DND-41 (cell line): ENCODE data around the gene STON2.

Experiments
- ATAC-seq: fragments of 200-7000 bp; cut with Tn5 transposase; 3 replicates; pipeline ENCODE4 v1.9.1; 2021; ENCODE audit warnings: low read depth; ENCODE audit not compliant: insufficient read depth
- DNase-seq: peaks from one replicate; pipeline ENCODE4 v3.0.0-alpha.2; 2020
- H2AFZ ChIP-seq: 2 replicates; pipeline ENCODE4 v1.6.0; 2012; ENCODE audit warnings: low read depth, low read length
- H3K27ac ChIP-seq: 2 replicates; pipeline ENCODE4 v1.5.1; 2012; ENCODE audit warnings: low read length, inconsistent platforms
- H3K27me3 ChIP-seq: fragments of 200-600 bp; sonication (generic); 2 replicates; pipeline ENCODE4 v1.6.0; 2012; ENCODE audit warnings: low read length, mild to moderate bottlenecking, inconsistent platforms; ENCODE audit not compliant: insufficient read depth, poor library complexity
- H3K36me3 ChIP-seq: 2 replicates; pipeline ENCODE4 v1.5.1; 2012; ENCODE audit warnings: low read length, inconsistent platforms; ENCODE audit not compliant: insufficient read depth
- H3K4me1 ChIP-seq: 2 replicates; pipeline ENCODE4 v1.5.1; 2012; ENCODE audit warnings: mild to moderate bottlenecking, low read length; ENCODE audit not compliant: insufficient read depth
- H3K4me2 ChIP-seq: 2 replicates; pipeline ENCODE4 v1.6.0; 2012; ENCODE audit warnings: mild to moderate bottlenecking, moderate library complexity, low read length, inconsistent platforms; ENCODE audit not compliant: insufficient read depth
- H3K4me3 ChIP-seq, 2 experiments: fragments of 200-600 bp in 1 of 2; shearing (Covaris generic) in 1 of 2; 2 replicates each; pipeline ENCODE4 v1.5.1; 2012 to 2016; ENCODE audit warnings: inconsistent platforms in 2 of 2, low read length in 2 of 2, mild to moderate bottlenecking in 2 of 2, low read depth in 1 of 2, moderate library complexity in 1 of 2
- H3K79me2 ChIP-seq: 2 replicates; pipeline ENCODE4 v1.6.0; 2012; ENCODE audit warnings: low read length, inconsistent platforms; ENCODE audit not compliant: insufficient read depth
- H3K9ac ChIP-seq: 2 replicates; pipeline ENCODE4 v1.6.0; 2012; ENCODE audit warnings: low read depth, mild to moderate bottlenecking, inconsistent platforms, low read length, moderate library complexity
- H3K9me3 ChIP-seq: 2 replicates; pipeline ENCODE4 v1.5.1; 2012; ENCODE audit warnings: low read length, moderate library complexity, mild to moderate bottlenecking, inconsistent platforms; ENCODE audit not compliant: insufficient read depth, severe bottlenecking
- H4K20me1 ChIP-seq: 2 replicates; pipeline ENCODE4 v1.6.0; 2012; ENCODE audit warnings: low read length; ENCODE audit not compliant: insufficient read depth
- EZH2 ChIP-seq: IDR thresholded peaks from 3 replicates; pipeline ENCODE4 v1.6.1; 2012; ENCODE audit warnings: borderline replicate concordance, low read depth, mild to moderate bottlenecking, moderate library complexity, low read length, inconsistent platforms; ENCODE audit not compliant: severe bottlenecking
- TF ChIP-seq, protein P1 (sequence below): IDR thresholded peaks from 2 replicates; pipeline ENCODE4 v1.5.1; 2012; ENCODE audit warnings: borderline replicate concordance, low read length, moderate library complexity, mild to moderate bottlenecking; ENCODE audit not compliant: poor library complexity, severe bottlenecking; ENCODE audit errors: extremely low read depth

STON2 gene

DNA sequence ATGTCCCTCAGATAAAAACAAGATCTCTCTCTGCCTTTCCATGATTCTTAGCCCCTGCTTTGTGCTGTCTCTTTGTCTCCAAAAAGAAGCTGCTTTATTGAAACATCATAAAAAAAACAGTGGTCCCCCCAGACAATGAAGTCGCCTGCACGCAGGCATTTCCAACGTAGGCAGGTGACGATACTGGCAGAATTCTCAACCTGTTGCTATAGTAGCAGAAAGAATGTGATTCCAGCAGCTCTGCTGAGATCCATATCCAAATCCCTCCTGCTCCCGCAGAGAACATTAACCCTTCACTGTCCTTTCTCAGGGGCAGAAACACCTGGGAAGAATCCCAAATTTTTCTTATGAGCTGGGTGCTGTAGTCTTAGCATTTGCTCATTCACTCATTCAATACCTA, 84.8 kb downstream of the STON2 start:
- ATAC-seq (no peak), DNase-seq (no peak)
- Histone ChIP-seq H3K9me3 (no peaks in the 10 kb centered on the region), H3K4me2 (no peak overlapping the region), H3K9ac (no peak overlapping the region), H3K27me3 (peaks cover 3% of the 10 kb centered on the region), H2AFZ (no peak overlapping the region), H3K27ac (no peak overlapping the region), H3K4me1 (no peaks in the 10 kb centered on the region), H3K36me3 (no peaks in the 10 kb centered on the region), H4K20me1 (no peaks in the 10 kb centered on the region), H3K79me2 (no peaks in the 10 kb centered on the region), H3K4me3 (no peak overlapping the region)
- no peak for TF ChIP-seq EZH2
- TF ChIP-seq, protein P1, sequence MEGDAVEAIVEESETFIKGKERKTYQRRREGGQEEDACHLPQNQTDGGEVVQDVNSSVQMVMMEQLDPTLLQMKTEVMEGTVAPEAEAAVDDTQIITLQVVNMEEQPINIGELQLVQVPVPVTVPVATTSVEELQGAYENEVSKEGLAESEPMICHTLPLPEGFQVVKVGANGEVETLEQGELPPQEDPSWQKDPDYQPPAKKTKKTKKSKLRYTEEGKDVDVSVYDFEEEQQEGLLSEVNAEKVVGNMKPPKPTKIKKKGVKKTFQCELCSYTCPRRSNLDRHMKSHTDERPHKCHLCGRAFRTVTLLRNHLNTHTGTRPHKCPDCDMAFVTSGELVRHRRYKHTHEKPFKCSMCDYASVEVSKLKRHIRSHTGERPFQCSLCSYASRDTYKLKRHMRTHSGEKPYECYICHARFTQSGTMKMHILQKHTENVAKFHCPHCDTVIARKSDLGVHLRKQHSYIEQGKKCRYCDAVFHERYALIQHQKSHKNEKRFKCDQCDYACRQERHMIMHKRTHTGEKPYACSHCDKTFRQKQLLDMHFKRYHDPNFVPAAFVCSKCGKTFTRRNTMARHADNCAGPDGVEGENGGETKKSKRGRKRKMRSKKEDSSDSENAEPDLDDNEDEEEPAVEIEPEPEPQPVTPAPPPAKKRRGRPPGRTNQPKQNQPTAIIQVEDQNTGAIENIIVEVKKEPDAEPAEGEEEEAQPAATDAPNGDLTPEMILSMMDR = no peak

DNA sequence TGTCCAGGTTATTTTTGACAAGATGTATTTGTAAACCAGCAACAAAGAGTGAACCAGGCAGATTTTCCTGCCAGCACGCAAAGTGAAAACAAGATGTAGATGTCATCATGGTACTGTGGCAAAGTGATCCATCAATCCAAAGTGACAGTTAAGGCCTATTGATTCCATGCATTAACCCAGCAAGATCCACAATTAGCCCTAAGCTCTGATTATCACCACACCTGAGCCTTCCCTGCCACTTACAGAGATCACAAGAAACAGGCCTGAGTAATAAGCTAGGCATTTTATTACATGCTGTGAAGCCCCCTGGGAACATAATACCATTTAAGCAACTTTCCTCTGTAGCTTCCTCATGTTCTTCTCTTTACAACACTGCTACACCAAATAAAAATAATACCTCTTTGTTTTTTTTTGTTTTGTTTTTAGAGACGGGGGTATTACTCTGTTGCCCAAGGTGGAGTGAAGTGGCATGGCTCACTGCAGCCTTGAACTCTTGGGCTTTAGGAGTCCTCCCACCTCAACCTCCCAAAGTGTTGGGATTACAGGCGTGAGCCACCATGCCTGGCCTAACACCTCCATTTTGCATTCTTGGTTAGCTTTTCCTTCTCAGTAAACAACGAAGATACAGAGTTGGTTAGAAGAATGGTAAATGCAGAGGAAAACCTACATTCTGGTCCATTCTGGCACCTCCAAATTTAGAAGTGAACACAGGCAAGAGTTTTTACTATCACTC, 85.5 kb downstream of the STON2 start:
- Histone ChIP-seq H3K9ac (no peak overlapping the region), H3K9me3 (no peaks in the 10 kb centered on the region), H3K4me1 (no peaks in the 10 kb centered on the region), H3K4me3 (no peak overlapping the region), H3K79me2 (no peaks in the 10 kb centered on the region), H4K20me1 (no peaks in the 10 kb centered on the region), H3K4me2 (no peak overlapping the region), H3K36me3 (no peaks in the 10 kb centered on the region), H3K27me3 (peaks cover 3% of the 10 kb centered on the region), H2AFZ (no peak overlapping the region), H3K27ac (no peak overlapping the region)
- DNase-seq = no peak
- TF ChIP-seq EZH2 = no peak
- TF ChIP-seq, protein P1 = no peak
- ATAC-seq = no peak

DNA sequence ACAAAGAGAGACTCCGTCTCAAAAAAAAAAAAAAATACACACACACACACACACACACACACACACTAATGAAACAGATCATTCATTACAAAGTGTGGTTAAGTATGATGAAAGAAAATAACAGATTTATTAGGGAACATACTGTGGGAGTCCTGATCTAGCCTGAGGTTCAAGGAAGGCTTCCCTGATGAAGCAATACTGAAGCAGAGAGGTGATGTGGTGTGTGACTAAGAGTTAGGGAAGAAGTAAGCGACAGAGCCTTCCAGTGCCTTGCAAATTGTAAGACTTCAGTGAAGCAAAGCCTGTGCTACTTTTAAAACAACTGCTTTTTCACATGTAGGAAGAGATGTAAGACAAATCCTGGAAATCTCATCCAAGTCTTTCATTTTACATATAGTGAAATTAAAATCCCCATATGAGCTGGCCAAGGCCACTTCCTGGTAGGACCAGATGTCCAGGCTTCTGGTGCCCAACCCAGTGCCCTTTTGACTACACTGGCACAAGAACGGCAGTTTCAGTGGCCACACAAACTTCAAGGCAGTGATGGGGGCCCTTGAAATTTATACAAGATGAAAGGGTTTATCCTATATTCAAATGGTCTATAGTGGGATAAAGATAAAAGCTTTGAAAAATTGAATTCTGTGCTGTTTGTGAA, 86.2 kb downstream of the STON2 start:
- Histone ChIP-seq H3K4me1 (no peaks in the 10 kb centered on the region), H3K27me3 (peaks cover 3% of the 10 kb centered on the region), H3K4me3 (no peak overlapping the region), H3K4me2 (no peak overlapping the region), H3K9me3 (no peaks in the 10 kb centered on the region), H4K20me1 (no peaks in the 10 kb centered on the region), H2AFZ (no peak overlapping the region), H3K36me3 (no peaks in the 10 kb centered on the region), H3K27ac (no peak overlapping the region), H3K9ac (no peak overlapping the region), H3K79me2 (no peaks in the 10 kb centered on the region)
- DNase-seq = no peak
- TF ChIP-seq, protein P1 = no peak
- TF ChIP-seq EZH2 = no peak
- no peak for ATAC-seq
